ENCODE results near the gene VPS51. TPM values are rescaled to one million over a fixed set of nuclear protein-coding genes. Genes with fewer than 3 reads are reported as not detected.

VPS51 gene
- polyA plus RNA-seq, 1 experiment: 86.2 TPM

- POLR2A ChIA-PET: no interaction called here
- peaks cover 3% of the 10 kb centered on the region; the same call in 1 of the 2 replicates for H3K27me3 ChIP-seq (ENCODE audit: control insufficient read depth, insufficient read depth, low read length)
- DNase-seq (ENCODE audit: low read depth): no peak
- no peak for TF ChIP-seq CTCF (IDR thresholded peaks at IDR 0.05; ENCODE audit: insufficient read depth, low read depth, low read length)
- no peak overlapping the region for H3K4me3 ChIP-seq (ENCODE audit: low read depth, low read length)
- CTCF ChIA-PET: no interaction called here
- H3K36me3 ChIP-seq (ENCODE audit: control insufficient read depth, insufficient read depth, low read length): no peaks in the 10 kb centered on the region
These were observed 40.5 kb upstream of the VPS51 start for GRCh38 chr11:65055538-65055937.

GRCh38 chr11:65056999-65057398, 39.0 kb upstream of the VPS51 start:
- ChIA-PET CTCF (no interaction called here), POLR2A (no interaction called here)
- no peak for DNase-seq (ENCODE audit: low read depth)
- no peaks in the 10 kb centered on the region for H3K36me3 ChIP-seq (ENCODE audit: control insufficient read depth, insufficient read depth, low read length)
- no peak overlapping the region for H3K4me3 ChIP-seq (ENCODE audit: low read depth, low read length)
- H3K27me3 ChIP-seq (ENCODE audit: control insufficient read depth, insufficient read depth, low read length): peaks cover 3% of the 10 kb centered on the region; the same call in 1 of the 2 replicates
- TF ChIP-seq CTCF (IDR thresholded peaks at IDR 0.05; ENCODE audit: insufficient read depth, low read depth, low read length): no peak

GRCh38 chr11:65057526-65057925, 38.5 kb upstream of the VPS51 start:
- CTCF ChIA-PET: interaction anchor here (0.7 kb wide), 1 partner anchor 134 kb away, joined by 3 read pairs; no protein-coding TSS in a partner anchor
- no peak for DNase-seq (ENCODE audit: low read depth)
- Histone ChIP-seq H3K36me3 (ENCODE audit: control insufficient read depth, insufficient read depth, low read length) (no peaks in the 10 kb centered on the region), H3K4me3 (ENCODE audit: low read depth, low read length) (no peak overlapping the region), H3K27me3 (ENCODE audit: control insufficient read depth, insufficient read depth, low read length) (peaks cover 3% of the 10 kb centered on the region; the same call in 1 of the 2 replicates)
- POLR2A ChIA-PET: no interaction called here
- no peak for TF ChIP-seq CTCF (IDR thresholded peaks at IDR 0.05; ENCODE audit: insufficient read depth, low read depth, low read length)

GRCh38 chr11:65058012-65058411, 38.0 kb upstream of the VPS51 start:
- Histone ChIP-seq H3K27me3 (ENCODE audit: control insufficient read depth, insufficient read depth, low read length) (peaks cover 3% of the 10 kb centered on the region; the same call in 1 of the 2 replicates), H3K4me3 (ENCODE audit: low read depth, low read length) (no peak overlapping the region), H3K36me3 (ENCODE audit: control insufficient read depth, insufficient read depth, low read length) (no peaks in the 10 kb centered on the region)
- TF ChIP-seq CTCF (IDR thresholded peaks at IDR 0.05; ENCODE audit: insufficient read depth, low read depth, low read length): no peak
- CTCF ChIA-PET: interaction anchor here (0.7 kb wide), 1 partner anchor 135 kb away, joined by 3 read pairs; no protein-coding TSS in a partner anchor
- no peak for DNase-seq (ENCODE audit: low read depth)
- POLR2A ChIA-PET: no interaction called here

GRCh38 chr11:65058419-65059054, 37.5 kb upstream of the VPS51 start, which contains the start of gene NAALADL1:
NAALADL1 (minus strand) TSS chr11:65058553; CDS start chr11:65058521, 32 bp downstream.
- ChIA-PET POLR2A (interaction anchor here (0.6 kb wide), 1 partner anchor 35 kb away, joined by 4 read pairs; no protein-coding TSS in a partner anchor), CTCF (interaction anchor here (0.8 to 1.2 kb wide), 2 partner anchors 9 to 18 kb away, joined by 3 read pairs; no protein-coding TSS in a partner anchor)
- no peak for DNase-seq (ENCODE audit: low read depth)
- TF ChIP-seq CTCF (IDR thresholded peaks at IDR 0.05; ENCODE audit: insufficient read depth, low read depth, low read length): no peak
- H3K36me3 ChIP-seq (ENCODE audit: control insufficient read depth, insufficient read depth, low read length): no peaks in the 10 kb centered on the region
- H3K4me3 ChIP-seq (ENCODE audit: low read depth, low read length): no peak within 1 kb of the TSS
- H3K27me3 ChIP-seq (ENCODE audit: control insufficient read depth, insufficient read depth, low read length): 0 out of 2 replicates have a peak, but pooled peaks cover 3% of the 10 kb centered on the region
